ENCODE data around the gene SLC43A3.

DNA sequence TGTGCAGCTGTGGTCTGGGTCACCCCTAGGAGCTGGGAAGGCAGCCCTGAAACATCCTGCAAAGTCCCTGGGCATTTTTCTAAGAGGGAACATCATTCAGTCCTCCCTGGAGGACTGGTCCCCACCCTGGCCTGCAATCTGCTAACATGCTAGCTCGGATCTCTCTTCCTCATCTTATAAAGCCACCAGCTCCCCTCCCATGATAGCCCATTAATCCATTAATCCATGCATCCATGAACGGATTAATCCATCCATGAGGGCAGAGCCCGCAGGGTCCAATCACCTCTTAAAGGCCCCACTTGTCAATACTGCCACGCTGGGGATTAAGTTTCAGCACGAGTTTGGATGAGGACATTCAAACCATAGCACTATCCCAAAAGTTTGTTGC lies 58.1 kb downstream of the SLC43A3 start:
- TF ChIP-seq POLR2A (IDR thresholded peaks at IDR 0.05; ENCODE audit: low read depth): no peak
- no peak for TF ChIP-seq EP300 (IDR thresholded peaks at IDR 0.05)
- TF ChIP-seq, protein P1, sequence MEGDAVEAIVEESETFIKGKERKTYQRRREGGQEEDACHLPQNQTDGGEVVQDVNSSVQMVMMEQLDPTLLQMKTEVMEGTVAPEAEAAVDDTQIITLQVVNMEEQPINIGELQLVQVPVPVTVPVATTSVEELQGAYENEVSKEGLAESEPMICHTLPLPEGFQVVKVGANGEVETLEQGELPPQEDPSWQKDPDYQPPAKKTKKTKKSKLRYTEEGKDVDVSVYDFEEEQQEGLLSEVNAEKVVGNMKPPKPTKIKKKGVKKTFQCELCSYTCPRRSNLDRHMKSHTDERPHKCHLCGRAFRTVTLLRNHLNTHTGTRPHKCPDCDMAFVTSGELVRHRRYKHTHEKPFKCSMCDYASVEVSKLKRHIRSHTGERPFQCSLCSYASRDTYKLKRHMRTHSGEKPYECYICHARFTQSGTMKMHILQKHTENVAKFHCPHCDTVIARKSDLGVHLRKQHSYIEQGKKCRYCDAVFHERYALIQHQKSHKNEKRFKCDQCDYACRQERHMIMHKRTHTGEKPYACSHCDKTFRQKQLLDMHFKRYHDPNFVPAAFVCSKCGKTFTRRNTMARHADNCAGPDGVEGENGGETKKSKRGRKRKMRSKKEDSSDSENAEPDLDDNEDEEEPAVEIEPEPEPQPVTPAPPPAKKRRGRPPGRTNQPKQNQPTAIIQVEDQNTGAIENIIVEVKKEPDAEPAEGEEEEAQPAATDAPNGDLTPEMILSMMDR (IDR thresholded peaks at IDR 0.05): no peak
- no peak for TF ChIP-seq POLR2AphosphoS5 (IDR thresholded peaks at IDR 0.05)
